ENCODE results near the gene LRRN4.

DNA sequence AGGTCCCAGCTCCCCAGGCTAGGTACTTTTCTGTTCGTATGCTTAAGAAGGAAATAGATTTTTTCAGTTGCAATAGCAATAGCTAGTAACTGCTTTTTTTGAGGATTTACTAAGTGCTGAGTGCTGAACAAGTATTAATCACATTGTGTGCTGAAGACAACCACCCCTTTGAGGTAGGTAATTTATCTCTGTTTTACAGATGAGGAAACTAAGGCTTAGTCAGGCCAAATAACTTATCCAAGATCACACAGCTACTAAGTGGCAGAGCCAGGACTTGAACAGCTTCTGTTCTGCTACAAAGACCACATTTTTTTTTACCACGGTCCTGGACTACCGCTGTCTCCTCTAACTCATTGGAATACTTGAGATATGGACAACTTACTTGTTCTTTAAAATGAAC, 39.8 kb downstream of the LRRN4 start:
- TF ChIP-seq TAF1 (IDR thresholded peaks at IDR 0.05; ENCODE audit: borderline replicate concordance, insufficient read depth, low read length) (no peak), POLR2AphosphoS5 (IDR thresholded peaks at IDR 0.05; ENCODE audit: low read depth, low read length) (no peak)

All from PFSK-1 (cell line).